GM11168 (cell line): ENCODE data around the gene SP8.
"Not testable (repeated sequence)": the region's sequence is repeated elsewhere in the genome, so short reads cannot be mapped to it uniquely, and the experiment has no call there.

Source experiments
- in situ Hi-C: fragments of 300-500 bp; cut with MboI; formaldehyde crosslinking; loops from one replicate; pipeline ENCODE4 v1.12.0; 2022; ENCODE audit warnings: low sequenced_read_pairs; ENCODE audit not compliant: unreplicated experiment

SP8 gene

DNA sequence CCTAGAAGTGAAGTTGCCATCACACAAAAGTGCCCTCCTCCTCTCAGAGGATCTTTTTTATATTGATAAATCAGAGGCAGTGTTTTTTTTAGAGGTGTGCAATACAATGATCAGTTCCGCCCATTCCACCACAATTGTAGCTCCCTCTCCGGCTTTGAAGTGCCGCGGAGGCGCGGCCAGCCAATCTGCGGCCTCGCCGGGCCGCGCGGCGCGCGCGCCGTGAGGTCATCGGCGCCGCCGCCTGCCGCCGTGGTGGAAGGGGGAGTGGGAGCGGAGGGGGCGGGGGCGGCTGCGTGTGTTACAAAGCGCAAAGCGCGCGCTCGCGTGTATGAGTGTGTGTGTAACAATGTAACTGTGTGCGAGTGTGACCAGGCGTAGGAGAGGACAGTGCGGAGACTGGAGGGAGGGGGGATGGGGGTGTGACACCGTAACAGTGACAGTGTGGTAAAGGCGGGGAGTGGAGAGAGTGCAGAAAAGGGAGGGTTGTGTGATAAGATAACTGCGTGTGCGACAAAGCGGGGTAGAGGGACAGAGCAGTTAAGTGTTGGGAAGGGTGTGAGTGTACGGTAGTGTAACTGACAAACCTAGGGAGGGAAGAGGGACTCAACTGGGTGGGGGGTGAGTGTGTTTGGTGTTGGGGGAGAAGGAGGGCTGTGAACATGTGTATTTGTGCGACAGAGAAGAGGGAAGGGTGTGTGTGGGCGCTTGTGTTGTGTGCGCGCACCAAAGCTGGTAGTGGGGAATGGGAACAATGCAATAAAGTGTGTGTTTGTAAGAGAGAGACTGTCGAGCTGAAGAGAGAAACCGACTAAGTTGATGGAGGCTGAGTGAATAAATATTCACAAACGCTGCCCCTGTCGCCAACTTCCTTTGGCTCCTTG is at the start of gene SP8:
TSS of gene SP8 (minus strand) at position 108 of the 881 bp plus-strand sequence. CDS start at position 20, 88 bp downstream.
- in situ Hi-C loops, result no loop called here

DNA sequence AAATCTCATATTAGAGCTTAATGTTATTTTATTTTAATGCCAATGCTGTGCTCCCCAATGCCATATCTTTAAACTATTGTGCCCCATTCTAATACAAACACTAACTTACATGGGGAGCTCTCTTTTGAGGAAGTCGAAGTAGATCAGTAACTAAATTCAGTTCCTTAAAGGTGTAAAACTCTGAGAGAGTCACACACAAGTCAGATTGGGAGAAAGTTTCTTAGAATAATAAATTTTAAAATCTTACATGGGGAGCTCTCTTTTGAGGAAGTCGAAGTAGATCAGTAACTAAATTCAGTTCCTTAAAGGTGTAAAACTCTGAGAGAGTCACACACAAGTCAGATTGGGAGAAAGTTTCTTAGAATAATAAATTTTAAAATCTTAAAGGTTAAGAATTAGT is 49.7 kb upstream of the SP8 start:
- in situ Hi-C loops, result not testable (repeated sequence)

DNA sequence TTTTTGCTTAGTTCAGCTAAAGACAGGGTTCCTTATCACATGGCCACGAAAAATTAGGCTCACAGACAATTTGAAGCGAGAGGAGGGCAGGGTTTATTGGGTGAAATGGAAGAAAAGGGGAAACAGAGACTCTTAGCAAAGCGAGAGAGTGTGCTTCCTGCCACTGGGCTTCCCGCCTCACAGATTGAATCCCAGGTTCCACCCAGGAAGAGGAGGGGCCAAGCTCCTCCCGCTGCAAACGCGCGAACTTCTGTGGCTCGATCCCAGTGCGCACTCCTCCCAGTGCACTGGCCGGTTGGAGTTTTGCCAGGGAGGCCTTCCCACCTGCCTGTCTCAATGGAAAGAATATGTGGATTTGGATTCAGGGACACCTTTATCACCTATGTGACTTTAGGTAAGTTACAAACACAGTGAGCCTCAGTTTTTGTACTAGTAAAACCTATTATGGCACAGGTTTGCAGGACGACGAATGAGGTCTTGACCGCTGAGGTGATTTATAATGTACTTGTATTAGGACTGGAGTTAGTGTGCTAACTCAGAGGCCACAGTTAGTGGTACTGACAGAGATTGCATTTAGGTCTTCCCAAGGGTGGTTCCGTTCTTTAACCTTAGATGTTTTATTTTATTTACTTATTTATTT is 48.5 kb upstream of the SP8 start:
- in situ Hi-C loops, result no loop called here

DNA sequence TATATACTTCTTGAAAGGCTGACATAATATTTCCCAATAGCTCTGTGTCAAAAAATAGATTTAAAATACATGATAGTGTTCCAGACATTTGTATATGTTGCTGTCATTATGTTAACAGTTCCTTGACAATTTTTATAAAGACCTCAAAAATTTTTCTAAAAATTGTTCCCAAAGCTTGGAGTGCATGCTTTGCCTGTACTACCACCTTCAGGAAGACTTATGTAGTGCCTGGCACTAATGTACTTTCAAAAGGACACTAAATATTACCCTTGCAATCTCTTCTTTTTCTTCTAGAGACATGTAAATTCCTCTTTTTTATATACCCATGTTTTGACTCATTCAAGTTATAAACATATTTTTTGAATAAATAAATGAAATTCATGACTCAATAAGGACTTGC is 48.0 kb upstream of the SP8 start:
- in situ Hi-C loops, result no loop called here

DNA sequence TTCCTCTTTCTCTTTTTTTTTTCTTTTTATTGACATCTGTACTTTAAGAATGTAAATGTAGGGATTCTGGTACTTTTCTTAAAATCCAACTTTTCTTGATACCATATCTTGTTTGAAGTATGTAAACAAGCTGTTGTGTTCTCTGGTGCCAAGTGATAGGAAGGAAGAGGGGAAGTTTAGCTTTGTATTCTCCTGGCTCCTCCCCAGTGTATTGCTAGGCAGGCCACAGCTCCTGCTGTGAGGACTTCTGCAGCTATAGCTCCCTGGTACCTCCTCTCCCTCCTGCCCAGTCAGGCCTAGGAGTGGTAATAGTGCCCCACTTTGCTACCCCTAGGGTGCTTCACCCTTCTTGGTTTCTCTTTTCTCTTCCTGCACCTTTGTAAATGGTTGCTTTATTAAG is 45.3 kb upstream of the SP8 start:
- in situ Hi-C loops, result no loop called here

DNA sequence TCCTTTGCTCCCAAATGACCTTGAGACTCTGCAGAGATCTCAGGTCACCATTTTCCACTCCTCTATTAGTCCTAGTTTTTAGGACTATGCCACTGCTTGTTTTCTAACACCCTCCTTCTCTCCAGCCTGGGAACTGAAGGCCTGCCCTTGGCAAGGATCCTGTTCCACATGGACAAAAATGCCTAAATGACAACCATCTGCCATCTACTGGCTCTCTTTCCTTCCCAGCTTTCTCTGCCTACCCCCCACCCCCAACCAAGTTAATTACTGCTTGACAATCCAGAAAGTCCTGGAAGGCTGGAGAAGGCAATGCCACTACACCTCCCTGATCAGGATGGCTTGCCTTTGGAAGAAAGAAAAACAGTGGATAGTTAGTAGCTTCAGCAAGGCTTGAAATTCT is 44.8 kb upstream of the SP8 start:
- in situ Hi-C loops, result no loop called here

DNA sequence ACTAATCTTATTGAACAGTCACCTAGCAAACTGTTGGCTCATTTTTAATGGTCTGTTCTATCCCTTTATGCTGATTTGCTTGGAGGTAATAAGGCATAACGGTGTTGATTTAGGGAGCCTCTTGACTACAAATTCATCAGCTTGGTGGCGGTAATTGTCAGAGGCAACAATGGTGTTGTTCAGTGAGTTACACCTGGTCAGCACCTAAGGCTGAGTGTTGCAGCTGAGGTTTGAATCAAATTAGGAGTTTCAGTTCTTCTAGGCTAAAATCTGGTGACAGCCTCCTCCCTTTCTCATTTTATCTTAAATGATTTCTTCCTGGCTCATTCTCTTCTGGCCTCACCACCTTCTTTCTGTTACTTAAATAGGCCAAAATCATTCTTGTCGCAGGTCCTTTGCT is 42.3 kb upstream of the SP8 start:
- in situ Hi-C loops, result no loop called here

DNA sequence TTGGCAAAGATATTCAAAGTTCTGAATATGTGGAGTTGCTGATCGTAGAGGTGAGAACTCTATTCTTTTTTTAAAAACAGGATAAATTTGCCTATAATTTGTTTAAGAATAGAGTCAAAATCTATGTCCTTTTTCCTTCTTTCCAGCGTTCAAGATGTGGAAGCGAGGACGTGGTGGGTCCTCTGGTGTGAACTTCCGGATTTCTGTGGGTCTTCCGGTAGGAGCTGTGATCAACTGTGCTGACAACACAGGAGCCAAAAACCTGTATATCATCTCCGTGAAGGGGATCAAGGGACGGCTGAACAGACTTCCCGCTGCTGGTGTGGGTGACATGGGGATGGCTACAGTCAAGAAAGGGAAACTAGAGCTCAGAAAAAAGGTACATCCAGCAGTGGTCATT is 40.5 kb upstream of the SP8 start:
- in situ Hi-C loops, result no loop called here

DNA sequence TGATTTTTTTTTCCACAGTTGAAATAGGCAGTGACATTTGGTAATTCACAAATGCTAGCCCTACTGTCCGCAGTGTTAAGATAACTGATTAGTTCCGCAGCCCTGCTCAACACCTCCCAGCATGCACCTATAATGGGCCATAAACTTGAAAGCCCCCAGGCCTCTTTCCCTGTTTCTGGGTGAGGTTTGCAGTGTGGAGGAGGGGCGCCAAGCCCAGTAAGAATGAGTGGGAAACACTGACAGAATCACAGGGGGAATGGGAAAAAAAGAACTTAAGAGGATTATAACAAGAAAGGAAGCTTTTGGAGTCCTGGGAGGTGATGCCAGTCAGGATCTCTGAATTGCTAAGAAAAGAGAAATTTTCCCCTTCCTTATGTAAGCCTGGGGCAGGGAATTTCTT is 39.6 kb upstream of the SP8 start:
- in situ Hi-C loops, result no loop called here

DNA sequence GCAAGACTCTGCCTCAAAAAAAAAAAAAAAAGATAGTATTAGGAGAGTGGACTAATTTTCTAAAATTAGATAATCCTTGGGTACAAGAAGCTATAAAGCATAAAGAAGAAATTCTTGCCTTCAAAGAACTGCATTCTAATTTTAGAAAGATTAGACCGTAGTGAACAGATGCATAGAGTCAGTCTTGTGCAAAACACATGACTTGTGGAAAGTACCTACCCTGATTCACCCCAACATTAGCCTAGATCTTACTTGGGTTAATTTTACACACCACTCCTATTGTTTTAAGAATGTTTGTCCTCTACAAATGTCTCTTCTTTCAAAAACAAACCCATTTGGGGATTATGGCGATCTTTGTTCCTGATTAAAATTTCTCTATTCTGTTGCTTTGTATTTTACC is 38.9 kb upstream of the SP8 start:
- in situ Hi-C loops, result no loop called here

DNA sequence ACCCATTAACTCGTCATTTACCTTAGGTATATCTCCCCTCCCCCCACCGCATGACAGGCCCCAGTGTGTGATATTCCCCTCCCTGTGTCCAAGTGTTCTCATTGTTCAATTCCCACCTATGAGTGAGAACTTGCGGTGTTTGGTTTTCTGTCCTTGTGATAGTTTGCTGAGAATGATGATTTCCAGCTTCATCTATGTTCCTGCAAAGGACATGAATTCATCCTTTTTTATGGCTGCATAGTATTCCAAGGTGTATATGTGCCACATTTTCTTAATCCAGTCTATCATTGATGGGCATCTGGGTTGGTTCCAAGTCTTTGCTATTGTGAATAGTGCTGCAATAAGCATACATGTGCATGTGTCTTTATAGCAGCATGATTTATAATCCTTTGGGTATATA is 34.7 kb upstream of the SP8 start:
- in situ Hi-C loops, result not testable (repeated sequence)

DNA sequence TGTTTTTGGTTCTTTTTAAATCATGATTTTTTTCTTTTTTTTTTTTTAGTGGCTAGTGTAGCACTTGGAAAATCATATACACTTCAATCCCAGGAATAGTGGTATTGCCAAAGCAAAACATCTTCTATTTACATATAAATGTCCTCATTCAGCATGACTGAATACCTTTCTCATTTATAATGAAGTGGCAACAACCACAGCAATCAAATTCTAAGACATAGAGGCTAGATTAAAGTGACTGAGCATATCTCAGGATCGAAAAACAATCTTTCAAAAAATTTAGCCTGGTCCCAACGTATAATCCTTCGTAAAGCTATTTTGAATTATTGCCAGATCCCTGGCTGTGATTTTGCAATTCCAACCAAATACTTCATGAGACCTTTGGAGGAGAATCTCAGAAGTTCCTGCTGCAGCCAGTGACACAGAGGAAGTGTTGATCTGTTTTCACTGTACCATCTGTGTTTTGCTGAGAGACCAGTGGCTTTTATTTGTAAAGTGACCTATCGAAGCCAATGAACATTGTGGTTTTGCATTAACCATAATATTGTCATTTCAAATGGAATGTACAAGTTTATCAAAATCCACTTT is 29.8 kb upstream of the SP8 start:
- in situ Hi-C loops, result no loop called here

DNA sequence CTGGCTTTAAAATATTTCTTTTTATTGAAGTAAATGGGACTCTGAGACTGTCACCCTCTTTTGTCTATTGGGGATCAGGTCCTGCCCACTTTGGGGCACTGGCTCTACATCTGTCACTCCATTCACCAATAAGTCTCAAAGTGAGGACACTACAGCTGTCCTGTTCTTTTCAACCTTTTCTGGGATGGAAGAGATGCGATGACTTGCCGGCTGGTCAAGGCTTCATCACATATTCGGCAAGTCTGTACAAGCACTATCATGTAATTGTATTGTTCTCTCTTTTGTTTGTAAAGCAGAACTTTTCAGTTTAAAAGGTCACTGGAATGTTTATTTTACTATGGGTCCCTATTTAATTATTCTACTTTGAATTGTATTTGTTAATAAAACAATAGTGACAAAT is 17.7 kb upstream of the SP8 start:
- in situ Hi-C loops, result no loop called here

DNA sequence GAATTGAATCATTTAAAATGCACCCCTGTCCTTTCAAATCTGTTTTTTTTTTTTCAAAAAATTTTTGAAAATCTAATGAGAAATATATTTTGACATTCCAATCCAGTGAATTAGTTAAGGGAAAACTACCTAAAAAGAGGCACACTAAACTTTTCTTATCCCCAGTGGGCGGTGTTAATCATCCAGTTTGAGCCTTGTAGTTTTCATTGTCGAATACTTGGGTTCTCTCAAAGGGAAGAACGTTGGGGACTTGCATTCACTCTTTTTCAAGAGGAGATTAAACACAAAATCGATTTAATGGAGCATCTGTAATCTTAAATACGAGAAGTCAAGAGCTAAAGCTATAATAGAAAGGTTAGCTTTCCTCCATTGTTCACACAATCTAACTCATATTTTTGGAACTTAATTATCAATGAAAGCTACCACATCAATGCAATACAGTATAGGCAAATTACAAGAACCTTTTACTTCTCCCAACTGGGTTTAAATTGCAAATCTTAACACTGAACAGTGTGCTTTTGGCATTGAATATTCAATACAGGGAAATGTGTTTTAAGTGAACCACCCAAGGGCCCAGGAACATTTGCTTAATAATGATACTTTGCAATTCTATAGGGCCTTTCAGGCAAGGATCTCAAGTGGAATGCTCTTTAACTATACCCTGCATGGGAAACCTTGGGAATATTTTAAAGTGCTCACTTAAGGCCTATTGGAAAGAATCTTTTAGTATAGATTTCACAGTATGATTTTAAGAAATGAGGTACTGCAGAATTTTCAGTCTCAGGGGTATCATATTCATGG is 13.1 kb upstream of the SP8 start:
- in situ Hi-C loops, result no loop called here

DNA sequence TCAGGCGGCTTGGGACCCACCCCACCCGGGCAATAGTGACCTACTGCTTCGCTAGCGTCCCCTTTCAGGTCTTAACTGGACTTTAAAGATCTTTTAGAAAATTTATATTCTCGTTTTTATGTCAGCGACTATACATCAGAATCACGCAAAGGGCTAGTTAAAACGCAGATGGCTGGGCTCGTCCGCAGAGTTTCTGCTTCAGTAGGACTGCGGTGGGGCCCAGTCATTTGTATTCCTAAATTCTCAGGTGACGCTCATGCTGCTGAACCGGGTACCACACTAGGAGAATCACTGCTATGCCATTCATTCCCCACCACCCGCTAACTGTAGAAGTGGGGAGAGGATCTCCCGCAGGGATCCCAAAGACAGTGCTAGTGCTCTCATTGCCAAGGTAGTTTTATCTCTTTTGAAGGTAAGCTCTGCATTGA is 12.0 kb upstream of the SP8 start:
- in situ Hi-C loops, result no loop called here

DNA sequence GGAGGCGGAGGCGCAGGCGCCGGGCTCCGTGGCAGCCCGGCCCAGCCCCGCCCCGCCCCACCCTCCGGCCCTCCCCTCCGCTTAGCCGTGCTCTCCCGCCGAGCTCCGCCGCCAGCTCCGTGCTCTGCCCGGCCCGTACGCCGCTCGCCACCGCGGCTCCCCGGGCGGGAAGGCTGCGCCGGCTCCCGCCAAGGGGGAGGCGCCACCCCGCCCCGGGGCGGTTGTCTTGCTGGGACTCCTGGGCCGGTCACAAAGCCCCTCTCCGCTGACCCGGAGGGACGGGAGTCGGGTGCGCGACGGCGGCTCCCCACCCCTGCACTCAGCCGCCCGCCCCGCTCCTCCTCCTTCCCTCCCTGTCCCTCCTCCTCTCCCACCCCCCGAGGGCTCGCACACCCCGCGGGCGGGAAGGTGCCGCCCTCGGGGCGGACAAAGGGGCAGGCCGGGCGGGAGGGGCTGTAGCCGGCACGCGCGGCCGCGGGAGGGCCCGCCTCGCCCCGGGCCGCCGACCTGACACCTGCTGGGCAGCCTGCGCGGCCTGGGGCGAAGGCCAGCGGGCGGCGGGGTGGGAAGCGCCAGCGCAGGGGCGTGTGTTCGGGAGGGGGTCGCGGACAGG is 11.5 kb upstream of the SP8 start:
- in situ Hi-C loops, result no loop called here

DNA sequence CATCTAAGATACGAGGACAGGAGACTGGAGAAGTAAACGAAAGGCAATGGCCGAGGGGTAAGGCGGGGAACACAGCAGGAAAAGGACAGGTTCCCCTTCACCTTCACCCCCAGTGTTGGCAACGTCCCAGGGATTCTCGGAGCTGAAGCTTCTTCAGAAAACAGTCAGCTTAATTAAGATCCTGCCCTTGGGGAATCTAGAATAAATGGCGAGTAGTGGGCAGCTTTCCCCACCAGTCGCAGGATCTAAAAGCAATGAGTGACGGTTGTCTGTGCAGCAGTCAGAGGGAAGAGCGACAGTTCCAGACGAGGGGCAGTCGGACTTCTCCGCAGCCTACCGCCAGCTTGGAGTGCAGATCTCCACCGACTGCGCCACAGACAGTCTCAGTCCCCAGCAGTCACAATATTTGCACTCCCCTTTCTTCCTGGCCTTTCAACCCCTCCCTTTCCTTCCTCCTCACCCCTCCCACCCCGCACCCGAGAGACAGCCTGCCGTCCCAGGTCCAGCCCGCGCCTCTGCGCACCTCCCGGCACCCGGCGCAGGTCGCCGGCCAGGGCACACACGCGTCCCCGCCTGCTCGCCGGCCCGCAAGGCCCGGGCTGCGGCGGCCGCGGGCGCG is 10.9 kb upstream of the SP8 start:
- in situ Hi-C loops, result no loop called here

DNA sequence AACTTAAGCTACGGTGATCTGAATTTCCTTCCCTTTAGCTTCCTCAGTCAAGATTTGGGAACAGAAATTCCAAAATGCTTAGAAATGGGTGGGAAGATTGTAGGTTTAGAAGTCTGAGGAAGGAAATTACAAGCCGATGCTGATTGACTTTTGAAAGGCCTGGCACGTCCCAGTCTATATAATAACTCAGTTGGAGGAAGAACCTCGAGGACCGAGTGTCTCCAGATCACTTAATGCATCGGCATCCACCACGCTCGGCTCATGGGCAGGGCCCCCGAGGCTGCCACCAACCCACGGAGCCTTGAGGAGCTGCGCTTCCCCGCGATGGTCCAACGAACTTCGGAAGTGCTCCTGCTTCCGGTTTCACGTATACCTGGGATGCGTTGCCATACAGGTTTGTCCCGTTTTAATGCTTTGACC is 10.4 kb upstream of the SP8 start:
- in situ Hi-C loops, result no loop called here

DNA sequence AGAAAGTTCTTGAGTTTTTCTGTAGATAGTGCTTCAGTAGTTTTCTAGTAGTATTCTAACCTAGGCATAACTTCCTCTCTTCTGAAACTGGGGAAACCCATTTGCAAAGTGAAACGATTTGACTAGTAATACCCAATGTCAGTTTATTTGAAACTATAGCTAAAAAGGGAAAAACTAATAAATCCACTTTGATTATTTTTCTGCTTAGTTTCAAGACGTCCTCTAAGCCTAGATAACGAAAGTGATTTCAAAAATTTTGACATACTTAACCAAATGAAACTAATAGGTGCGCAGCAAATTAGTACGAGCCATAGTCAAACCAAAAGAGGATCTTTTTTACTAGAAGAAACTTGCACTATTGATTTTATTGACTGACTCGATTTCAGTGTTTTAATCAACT is 9.8 kb upstream of the SP8 start:
- in situ Hi-C loops, result no loop called here

DNA sequence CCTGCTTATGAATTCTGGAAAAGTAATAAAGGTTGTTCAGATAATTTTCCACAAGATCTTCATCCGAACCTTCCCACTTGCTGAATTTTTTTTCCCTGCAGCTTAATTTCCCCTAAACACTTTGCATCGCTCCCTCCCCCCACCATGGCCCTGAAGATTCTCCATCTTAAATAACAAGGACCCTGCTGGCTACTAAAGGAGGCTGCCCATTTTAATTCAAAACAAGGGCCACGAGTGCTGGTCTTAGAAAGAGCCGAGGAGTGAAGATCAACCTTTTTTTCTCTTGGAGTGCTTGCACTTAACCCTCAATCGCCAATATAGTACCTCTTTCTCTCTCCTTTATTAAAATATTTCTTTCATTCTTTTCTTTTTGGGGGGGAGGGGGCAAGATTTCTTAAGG is 9.2 kb upstream of the SP8 start:
- in situ Hi-C loops, result no loop called here
